Karpas-422 (cell line): Measurements from ENCODE around the gene DYNLL2. TPM values are rescaled to one million over a fixed set of nuclear protein-coding genes. Genes with fewer than 3 reads are reported as not detected.

Source experiments
- DNase-seq: peaks from one replicate; pipeline ENCODE4 v3.0.0-alpha.2; 2015
- H2AFZ ChIP-seq: fragments of 200-600 bp; sonication (generic); 2 replicates; pipeline ENCODE4 v1.6.1; 2014; ENCODE audit warnings: antibody characterized with exemption, low read length, mixed read lengths
- H3K27ac ChIP-seq: fragments of 200-600 bp; sonication (generic); 2 replicates; pipeline ENCODE4 v1.5.1; 2014; ENCODE audit warnings: mild to moderate bottlenecking, low read length, moderate library complexity
- H3K27me3 ChIP-seq: fragments of 200-600 bp; sonication (generic); 2 replicates; pipeline ENCODE4 v1.6.1; 2014; ENCODE audit warnings: low read length, mixed read lengths
- H3K36me3 ChIP-seq: fragments of 200-600 bp; sonication (generic); 2 replicates; pipeline ENCODE4 v1.6.1; 2014; ENCODE audit warnings: low read length, mixed read lengths; ENCODE audit not compliant: insufficient read depth
- H3K4me1 ChIP-seq: fragments of 200-600 bp; sonication (generic); 2 replicates; pipeline ENCODE4 v1.6.1; 2014; ENCODE audit warnings: mild to moderate bottlenecking, low read length, mixed read lengths
- H3K4me2 ChIP-seq: fragments of 200-600 bp; sonication (generic); 2 replicates; pipeline ENCODE4 v1.6.1; 2014; ENCODE audit warnings: low read length, low read depth, mild to moderate bottlenecking; ENCODE audit not compliant: poor library complexity, severe bottlenecking
- H3K4me3 ChIP-seq: fragments of 200-600 bp; sonication (generic); 2 replicates; pipeline ENCODE4 v1.5.1; 2014; ENCODE audit warnings: mild to moderate bottlenecking, antibody characterized with exemption, low read length, mixed read lengths
- H3K79me2 ChIP-seq: fragments of 200-600 bp; sonication (generic); 2 replicates; pipeline ENCODE4 v1.6.1; 2014; ENCODE audit warnings: mild to moderate bottlenecking, low read length, mixed read lengths
- H3K9ac ChIP-seq: fragments of 200-600 bp; sonication (generic); 2 replicates; pipeline ENCODE4 v1.6.0; 2014; ENCODE audit warnings: low read length
- H3K9me2 ChIP-seq: fragments of 200-600 bp; sonication (generic), shearing (Covaris generic); replicated peaks from 2 replicates; pipeline ENCODE4 v1.6.0; 2014; ENCODE audit warnings: mild to moderate bottlenecking, low read length, moderate library complexity; ENCODE audit not compliant: insufficient read depth
- H3K9me3 ChIP-seq: fragments of 300-700, 200-600 bp; sonication (generic); 2 replicates; pipeline ENCODE4 v1.6.1; 2014; ENCODE audit warnings: low read length, mixed read lengths
- H4K20me1 ChIP-seq: fragments of 200-600 bp; sonication (generic); 2 replicates; pipeline ENCODE4 v1.6.1; 2014; ENCODE audit warnings: mild to moderate bottlenecking, antibody characterized with exemption, low read length, low read depth; ENCODE audit not compliant: insufficient read depth
- total RNA-seq: library from RNA; depleted of rRNA; stranded (reverse); fragments of >200 nt; shearing (Covaris generic); gene quantifications from 2 replicates; pipeline ENCODE4 v1.2.3, GENCODE V29; 2014; ENCODE audit warnings: low replicate concordance

DYNLL2 gene
- total RNA-seq, 1 experiment from 2014 or later: 18.2 TPM

DNA sequence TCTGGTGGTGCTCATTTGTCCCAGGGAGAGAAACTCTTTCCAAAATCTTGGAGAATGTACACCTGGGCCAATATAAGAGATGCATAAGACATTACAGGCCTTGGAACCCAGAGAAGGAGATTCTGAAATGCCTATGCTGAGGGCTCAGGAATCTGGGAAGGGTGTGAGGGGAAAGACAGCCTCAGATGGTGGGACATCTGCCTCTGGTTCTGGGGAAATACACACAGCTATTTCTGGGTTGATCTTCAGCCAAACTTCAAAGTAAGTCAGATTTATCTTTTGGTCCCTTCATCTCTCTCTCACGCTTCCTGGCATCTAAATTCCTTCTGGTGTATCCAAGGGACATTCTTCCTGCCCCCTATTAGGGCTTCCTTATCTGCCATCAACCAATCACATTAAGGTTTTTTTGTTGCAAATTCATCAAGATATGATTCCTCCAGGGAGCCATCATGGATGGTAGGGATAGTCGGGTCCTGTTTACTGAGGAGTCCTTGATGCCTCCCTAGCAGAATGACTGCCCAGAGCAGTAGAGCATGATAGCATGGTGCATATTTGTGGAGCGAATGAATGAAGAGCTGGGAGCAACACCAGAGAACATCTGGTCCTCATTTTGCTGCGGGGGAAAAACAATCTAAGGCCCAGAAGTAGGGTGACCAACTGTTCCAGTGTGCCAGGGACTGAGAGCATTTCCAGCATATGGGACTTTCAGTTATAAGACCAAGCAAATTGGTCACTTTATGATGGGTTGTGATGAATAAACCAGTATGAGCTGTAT is 35.7 kb upstream of the DYNLL2 start:
- H3K79me2 ChIP-seq: no peaks in the 10 kb centered on the region
- no peaks in the 10 kb centered on the region; the same call in 1 of the 2 replicates for H3K27me3 ChIP-seq
- no peak overlapping the region for H2AFZ ChIP-seq
- no peak overlapping the region for H3K27ac ChIP-seq
- H3K9ac ChIP-seq: no peak overlapping the region
- no peak for DNase-seq
- no peak overlapping the region for H3K4me3 ChIP-seq
- H3K4me1 ChIP-seq: no peaks in the 10 kb centered on the region
- no peaks in the 10 kb centered on the region for H4K20me1 ChIP-seq
- H3K9me2 ChIP-seq: no peaks in the 10 kb centered on the region
- H3K9me3 ChIP-seq: no peaks in the 10 kb centered on the region
- no peaks in the 10 kb centered on the region for H3K36me3 ChIP-seq
- H3K4me2 ChIP-seq: no peak overlapping the region

DNA sequence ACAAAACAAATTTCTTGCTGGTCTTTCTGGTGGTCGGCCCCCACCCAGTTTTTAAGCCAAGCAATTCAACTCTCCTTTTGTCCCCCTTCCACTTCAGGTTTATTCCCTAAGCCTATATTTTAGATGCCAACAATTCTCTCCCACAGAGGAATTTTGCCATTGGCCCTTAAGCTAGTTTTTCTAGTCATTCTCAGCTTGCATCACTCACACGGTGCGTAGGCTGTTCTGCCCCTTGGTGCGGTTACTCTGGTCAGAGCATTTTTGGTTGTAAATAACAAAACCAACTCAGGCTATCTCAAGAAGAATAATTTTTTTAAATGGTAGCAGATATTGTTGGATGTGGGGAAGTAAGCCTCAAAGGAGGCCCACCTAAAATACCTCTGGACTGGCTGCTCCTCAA is 33.7 kb upstream of the DYNLL2 start:
- H3K36me3 ChIP-seq: no peaks in the 10 kb centered on the region
- H4K20me1 ChIP-seq: no peaks in the 10 kb centered on the region
- no peak overlapping the region for H3K27ac ChIP-seq

DNA sequence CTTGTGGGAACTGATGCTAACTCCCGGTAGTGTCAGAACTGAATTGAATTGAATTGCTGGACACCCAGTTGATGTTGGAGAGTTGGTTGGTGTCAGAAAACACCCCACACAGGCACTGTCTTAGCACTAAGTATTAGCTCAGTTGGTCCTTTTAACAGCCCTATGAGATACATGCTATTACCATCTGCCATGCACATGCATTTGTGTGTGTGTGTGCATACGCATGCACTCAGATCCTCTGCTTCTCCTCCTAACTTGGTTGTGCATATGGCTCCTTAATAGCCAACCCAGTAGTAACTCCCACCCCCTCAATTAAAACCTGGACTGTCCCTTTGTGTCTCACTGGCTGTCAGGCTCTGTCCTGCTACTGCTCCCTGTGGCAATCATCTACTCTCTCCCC is 32.3 kb upstream of the DYNLL2 start:
- H3K79me2 ChIP-seq: no peaks in the 10 kb centered on the region
- H3K4me1 ChIP-seq: no peaks in the 10 kb centered on the region
- H3K4me3 ChIP-seq: no peak overlapping the region
- no peaks in the 10 kb centered on the region for H3K9me2 ChIP-seq
- H4K20me1 ChIP-seq: no peaks in the 10 kb centered on the region
- H3K4me2 ChIP-seq: no peak overlapping the region
- H3K36me3 ChIP-seq: no peaks in the 10 kb centered on the region
- no peak overlapping the region for H3K27ac ChIP-seq
- peaks cover 3% of the 10 kb centered on the region; the same call in 1 of the 2 replicates for H3K27me3 ChIP-seq
- no peak overlapping the region for H3K9ac ChIP-seq
- H3K9me3 ChIP-seq: no peaks in the 10 kb centered on the region
- no peak for DNase-seq
- no peak overlapping the region for H2AFZ ChIP-seq

More for the DNA sequence above, 33.7 kb upstream of the DYNLL2 start:
- no peak for DNase-seq
- Histone ChIP-seq H3K79me2 (no peaks in the 10 kb centered on the region), H2AFZ (no peak overlapping the region), H3K9me2 (no peaks in the 10 kb centered on the region), H3K4me1 (no peaks in the 10 kb centered on the region), H3K9me3 (no peaks in the 10 kb centered on the region), H3K27me3 (peaks cover 3% of the 10 kb centered on the region; the same call in 1 of the 2 replicates), H3K9ac (no peak overlapping the region), H3K4me2 (no peak overlapping the region), H3K4me3 (no peak overlapping the region)

DNA sequence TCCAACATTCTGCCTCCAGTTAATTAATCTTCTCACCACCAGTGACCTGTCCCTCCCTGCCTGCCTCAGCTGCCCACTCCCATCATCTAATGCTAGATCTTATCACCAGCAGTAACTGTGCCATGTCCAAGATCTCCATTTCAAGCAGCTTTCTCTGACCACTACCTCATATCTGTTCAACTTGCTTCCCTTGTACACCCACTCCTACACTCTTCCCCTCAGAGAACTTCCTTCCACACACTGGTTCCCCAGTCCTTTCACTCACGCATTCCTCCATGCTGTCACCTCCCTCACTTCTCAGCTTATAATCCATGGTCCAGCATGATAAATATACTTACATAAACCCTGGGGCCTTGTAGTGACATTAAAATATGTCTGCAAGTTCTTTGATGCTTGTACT is 31.8 kb upstream of the DYNLL2 start:
- Histone ChIP-seq H3K9ac (no peak overlapping the region), H3K27me3 (peaks cover 3% of the 10 kb centered on the region; the same call in 1 of the 2 replicates), H3K4me3 (no peak overlapping the region), H3K4me2 (no peak overlapping the region), H3K4me1 (no peaks in the 10 kb centered on the region), H3K9me3 (no peaks in the 10 kb centered on the region), H4K20me1 (no peaks in the 10 kb centered on the region), H3K9me2 (no peaks in the 10 kb centered on the region), H2AFZ (no peak overlapping the region), H3K79me2 (no peaks in the 10 kb centered on the region), H3K27ac (no peak overlapping the region), H3K36me3 (no peaks in the 10 kb centered on the region)
- no peak for DNase-seq

DNA sequence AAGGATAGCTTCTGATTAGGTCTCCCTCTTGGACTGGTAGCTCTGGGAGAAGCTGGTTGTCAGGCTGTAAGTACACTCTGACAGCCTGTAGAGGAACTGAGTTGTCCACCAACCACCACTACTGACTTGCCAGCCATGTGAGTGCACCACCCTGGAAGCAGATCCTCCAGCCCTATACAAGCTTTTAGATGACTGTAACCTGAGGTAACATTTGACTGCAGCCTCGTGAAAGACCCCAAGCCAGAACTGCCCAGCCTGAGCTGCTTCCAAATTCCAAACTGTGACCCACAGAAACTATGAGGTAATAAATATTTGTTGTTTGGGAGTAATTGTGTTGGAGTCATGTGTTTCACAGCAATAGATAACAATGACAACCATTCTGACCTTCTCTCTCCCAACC is 30.8 kb upstream of the DYNLL2 start:
- Histone ChIP-seq H3K4me3 (no peak overlapping the region), H3K27me3 (peaks cover 3% of the 10 kb centered on the region; the same call in 1 of the 2 replicates), H3K36me3 (no peaks in the 10 kb centered on the region), H3K4me1 (no peaks in the 10 kb centered on the region), H3K9me2 (no peaks in the 10 kb centered on the region), H3K4me2 (no peak overlapping the region), H3K27ac (no peak overlapping the region), H4K20me1 (no peaks in the 10 kb centered on the region), H3K9me3 (no peaks in the 10 kb centered on the region), H3K9ac (no peak overlapping the region), H3K79me2 (no peaks in the 10 kb centered on the region), H2AFZ (no peak overlapping the region)
- DNase-seq: no peak

DNA sequence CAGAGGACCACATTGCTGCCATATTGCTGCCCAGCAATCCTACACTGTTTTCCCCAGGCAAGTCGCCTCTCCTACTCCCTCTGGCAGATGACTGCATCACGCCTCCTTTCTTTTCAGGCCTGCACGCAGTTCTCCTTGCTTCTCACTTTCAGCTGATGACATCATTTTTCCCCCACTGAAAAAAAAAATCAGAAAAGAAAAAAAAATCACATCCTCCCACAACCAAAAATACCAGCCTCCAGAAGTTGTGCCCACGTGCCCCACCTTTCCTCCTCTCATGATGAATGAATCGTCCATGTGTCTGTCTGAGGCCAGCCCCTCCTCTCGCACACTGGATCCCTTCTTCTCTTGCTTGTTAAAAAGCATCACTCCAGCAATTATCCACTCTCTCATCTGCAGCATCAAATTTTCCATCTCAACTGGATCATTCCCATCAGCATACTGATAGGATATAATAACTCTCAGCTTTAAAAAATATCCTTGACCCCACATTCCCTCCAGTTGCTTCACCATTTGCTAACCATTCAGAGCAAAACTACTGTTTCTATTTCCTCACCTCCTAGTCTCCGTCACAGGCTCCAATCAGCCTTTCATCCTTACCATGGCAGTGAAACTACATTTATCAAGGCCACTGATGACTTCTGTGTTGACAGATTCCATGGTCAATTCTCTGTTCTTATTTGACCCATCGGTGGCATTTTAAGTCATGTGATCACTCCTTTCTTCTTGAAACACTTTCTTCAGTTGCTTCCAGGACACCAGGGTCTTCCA is 30.1 kb upstream of the DYNLL2 start:
- H3K36me3 ChIP-seq: no peaks in the 10 kb centered on the region
- peaks cover 3% of the 10 kb centered on the region; the same call in 1 of the 2 replicates for H3K27me3 ChIP-seq
- DNase-seq: no peak

DNA sequence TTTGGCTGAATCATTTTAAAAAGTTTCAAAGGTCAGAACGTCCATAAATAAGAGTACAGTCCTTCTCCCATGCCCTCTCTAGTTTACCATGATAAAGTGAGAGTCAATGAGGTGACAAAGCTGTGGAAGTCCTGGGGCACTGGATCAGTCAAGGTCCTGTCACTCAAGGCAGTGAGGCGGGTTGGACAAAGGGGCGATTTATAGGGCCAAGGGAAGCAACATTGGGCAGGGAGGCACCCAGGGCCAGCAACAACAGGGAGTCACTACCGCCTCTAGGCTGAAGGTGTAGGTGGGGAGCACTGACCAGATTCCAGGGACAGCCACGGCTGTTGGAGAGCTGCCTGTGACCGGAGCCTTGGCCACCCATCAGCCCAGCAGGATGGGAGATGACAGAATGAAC is 28.6 kb upstream of the DYNLL2 start:
- Histone ChIP-seq H3K79me2 (no peaks in the 10 kb centered on the region), H3K4me1 (no peaks in the 10 kb centered on the region), H3K9ac (no peak overlapping the region), H3K4me2 (no peak overlapping the region), H3K27ac (no peak overlapping the region), H3K36me3 (no peaks in the 10 kb centered on the region), H4K20me1 (no peaks in the 10 kb centered on the region), H3K9me2 (no peaks in the 10 kb centered on the region), H2AFZ (no peak overlapping the region), H3K9me3 (no peaks in the 10 kb centered on the region), H3K27me3 (peaks cover 3% of the 10 kb centered on the region; the same call in 1 of the 2 replicates), H3K4me3 (no peak overlapping the region)
- no peak for DNase-seq

More for the DNA sequence above, 30.1 kb upstream of the DYNLL2 start:
- Histone ChIP-seq H2AFZ (no peak overlapping the region), H3K79me2 (no peaks in the 10 kb centered on the region), H3K9ac (no peak overlapping the region), H3K4me2 (no peak overlapping the region), H3K4me1 (no peaks in the 10 kb centered on the region), H3K9me3 (no peaks in the 10 kb centered on the region), H3K9me2 (no peaks in the 10 kb centered on the region), H4K20me1 (no peaks in the 10 kb centered on the region), H3K4me3 (no peak overlapping the region), H3K27ac (no peak overlapping the region)

DNA sequence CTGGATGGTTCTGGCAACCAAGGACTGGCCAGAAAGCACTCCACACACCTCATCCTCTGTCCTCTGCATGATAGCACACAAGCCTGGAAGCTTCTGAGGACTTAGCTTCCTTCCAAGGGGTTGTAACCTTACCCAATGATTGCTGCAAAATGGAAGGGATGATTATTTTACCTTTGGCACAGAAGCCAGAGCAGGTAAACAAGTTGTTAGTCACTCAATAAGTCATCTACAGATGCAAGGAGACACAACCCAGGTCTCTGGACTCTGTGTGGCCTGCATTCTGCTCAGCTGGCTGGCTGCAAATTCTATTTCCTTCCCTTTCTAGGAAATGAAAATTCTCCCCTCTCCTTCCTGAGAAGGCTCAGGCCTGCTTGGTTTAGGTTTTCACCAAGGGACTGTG is 26.7 kb upstream of the DYNLL2 start:
- no peak overlapping the region for H3K4me2 ChIP-seq
- no peaks in the 10 kb centered on the region for H3K9me2 ChIP-seq
- H3K27me3 ChIP-seq: 0 out of 2 replicates have a peak, but pooled peaks cover 3% of the 10 kb centered on the region
- no peaks in the 10 kb centered on the region for H3K4me1 ChIP-seq
- no peaks in the 10 kb centered on the region for H3K79me2 ChIP-seq
- H3K9me3 ChIP-seq: no peaks in the 10 kb centered on the region
- H3K27ac ChIP-seq: no peak overlapping the region
- no peaks in the 10 kb centered on the region for H4K20me1 ChIP-seq
- no peak overlapping the region for H3K9ac ChIP-seq
- no peak for DNase-seq
- H3K36me3 ChIP-seq: no peaks in the 10 kb centered on the region
- H3K4me3 ChIP-seq: no peak overlapping the region
- no peak overlapping the region for H2AFZ ChIP-seq
